IMR-90 (cell line): ENCODE data around the gene SURF2.

Experiments
- CEBPB ChIP-seq: IDR thresholded peaks from 2 replicates; pipeline ENCODE4 v1.6.1; 2012; ENCODE audit warnings: low read depth, low read length, improper control_type of control experiment
- CHD1 ChIP-seq: IDR thresholded peaks from 2 replicates; pipeline ENCODE4 v1.6.1; 2012; ENCODE audit warnings: low read depth, low read length, improper control_type of control experiment
- CTCF ChIP-seq: conservative IDR thresholded peaks from 2 replicates; pipeline ENCODE4 v1.5.1; 2012; ENCODE audit warnings: mild to moderate bottlenecking, low read depth, low read length, improper control_type of control experiment
- MAFK ChIP-seq: IDR thresholded peaks from 2 replicates; pipeline ENCODE4 v1.6.1; 2012; ENCODE audit warnings: low read depth, low read length, improper control_type of control experiment
- MXI1 ChIP-seq: IDR thresholded peaks from 2 replicates; pipeline ENCODE4 v1.6.1; 2012; ENCODE audit warnings: low read depth, mild to moderate bottlenecking, low read length, moderate library complexity, borderline replicate concordance
- POLR2A ChIP-seq: IDR thresholded peaks from 2 replicates; pipeline ENCODE4 v1.6.1; 2012; ENCODE audit warnings: mild to moderate bottlenecking, low read depth, low read length
- RAD21 ChIP-seq: IDR thresholded peaks from 2 replicates; pipeline ENCODE4 v1.6.1; 2012; ENCODE audit warnings: low read length, improper control_type of control experiment
- TF ChIP-seq, protein P1 (sequence below): fragments of 150-350 bp; IDR thresholded peaks from 2 replicates; pipeline ENCODE4 v1.6.1; 2016; ENCODE audit warnings: low read depth, mild to moderate bottlenecking, low read length, moderate library complexity, borderline replicate concordance

DNA sequence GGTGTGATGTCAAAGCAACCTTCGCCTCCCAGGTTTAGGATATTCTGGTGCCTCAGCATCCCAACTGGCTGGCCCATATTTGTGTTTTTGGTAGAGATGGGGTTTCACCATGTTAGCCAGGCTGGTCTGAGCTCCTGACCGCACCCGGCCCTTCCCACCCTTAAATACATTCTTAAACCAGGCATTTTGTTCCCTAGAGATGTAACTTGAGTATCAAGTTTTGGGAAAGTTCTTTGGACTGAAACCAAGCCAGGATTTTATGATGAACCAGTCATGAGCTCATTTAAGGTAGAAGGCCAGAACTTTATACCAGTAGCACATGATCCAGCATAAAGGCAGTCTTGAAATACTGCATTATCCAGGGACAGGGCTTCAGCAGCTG lies 4.8 kb upstream of the SURF2 start:
- TF ChIP-seq CTCF = no peak
- TF ChIP-seq MXI1 = no peak
- TF ChIP-seq CHD1 = no peak
- no peak for TF ChIP-seq POLR2A
- TF ChIP-seq, protein P1, sequence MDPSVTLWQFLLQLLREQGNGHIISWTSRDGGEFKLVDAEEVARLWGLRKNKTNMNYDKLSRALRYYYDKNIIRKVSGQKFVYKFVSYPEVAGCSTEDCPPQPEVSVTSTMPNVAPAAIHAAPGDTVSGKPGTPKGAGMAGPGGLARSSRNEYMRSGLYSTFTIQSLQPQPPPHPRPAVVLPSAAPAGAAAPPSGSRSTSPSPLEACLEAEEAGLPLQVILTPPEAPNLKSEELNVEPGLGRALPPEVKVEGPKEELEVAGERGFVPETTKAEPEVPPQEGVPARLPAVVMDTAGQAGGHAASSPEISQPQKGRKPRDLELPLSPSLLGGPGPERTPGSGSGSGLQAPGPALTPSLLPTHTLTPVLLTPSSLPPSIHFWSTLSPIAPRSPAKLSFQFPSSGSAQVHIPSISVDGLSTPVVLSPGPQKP = no peak
- no peak for TF ChIP-seq RAD21
- no peak for TF ChIP-seq CEBPB
- TF ChIP-seq MAFK = no peak
